ENCODE data around the gene BMF.

BMF gene

DNA sequence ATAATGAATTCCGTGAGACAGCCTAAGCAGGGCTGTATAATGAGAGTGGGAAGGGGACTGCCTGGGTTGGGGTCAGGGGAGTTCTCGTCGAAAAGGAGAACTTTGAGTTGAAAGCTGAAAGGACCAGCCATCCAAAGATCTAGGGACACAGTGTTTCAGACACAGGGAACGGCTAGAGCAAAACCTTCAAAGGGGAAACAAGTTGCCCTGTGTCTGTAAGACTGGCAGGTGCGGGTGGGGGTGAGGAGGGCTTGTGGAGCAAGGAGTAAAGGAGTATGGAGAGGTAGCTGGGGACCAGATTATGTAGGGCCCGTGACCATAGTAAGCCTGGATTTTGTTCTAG, 68.4 kb downstream of the BMF start:
- Histone ChIP-seq H3K4me2 (ENCODE audit: low read length, poor library complexity, severe bottlenecking) (no peak overlapping the region), H3K4me1 (ENCODE audit: control insufficient read depth, insufficient read depth, low read depth, low read length) (peaks cover 5% of the 10 kb centered on the region), H3K79me1 (replicated peaks; ENCODE audit: low read length, poor library complexity, severe bottlenecking) (peaks cover 5% of the 10 kb centered on the region), H3K9ac (ENCODE audit: low read length) (peak overlapping the region; percentile 55), H3K4me3 (ENCODE audit: insufficient read depth in 1 of 2, low read depth in 1 of 2, low read length in 2 of 2) (peak overlapping the region in 1 of 2 experiments; percentile 99), H3K23ac (ENCODE audit: low read length in 2 of 2) (peak overlapping the region in 1 of 2 experiments; percentile 67), H2BK5ac (ENCODE audit: low read depth, low read length, poor library complexity, severe bottlenecking) (no peak overlapping the region), H4K8ac (ENCODE audit: low read length) (no peak overlapping the region), H2AFZ (ENCODE audit: low read depth, low read length) (no peak overlapping the region), H3K18ac (ENCODE audit: low read depth in 1 of 2, low read length in 2 of 2) (no peak overlapping the region), H2BK12ac (ENCODE audit: low read length in 2 of 2) (no peak overlapping the region), H3K9me3 (ENCODE audit: control insufficient read depth, low read length) (no peaks in the 10 kb centered on the region), H2AK5ac (ENCODE audit: low read length, severe bottlenecking) (peak overlapping the region; percentile 50), H3K27me3 (ENCODE audit: control insufficient read depth in 1 of 2, insufficient read depth in 1 of 2, low read length in 2 of 2) (no peaks in the 10 kb centered on the region), H3K14ac (ENCODE audit: low read length in 2 of 2) (no peak overlapping the region), H3K36me3 (ENCODE audit: control insufficient read depth in 1 of 2, insufficient read depth in 2 of 2, low read depth in 1 of 2, low read length in 2 of 2) (peaks cover under 1 to 29% of the 10 kb centered on the region in 2 experiments), H2BK120ac (ENCODE audit: low read depth, low read length) (no peak overlapping the region), H4K91ac (ENCODE audit: low read length) (no peak overlapping the region), H2BK15ac (ENCODE audit: low read depth, poor library complexity, severe bottlenecking) (no peak overlapping the region), H3K27ac (ENCODE audit: low read length, poor library complexity, severe bottlenecking) (no peak overlapping the region), H3K4ac (ENCODE audit: low read depth in 1 of 2, low read length in 2 of 2) (no peak overlapping the region)
- 90% methylated on average over 5 of the region's 6 CpGs for WGBS
- no peak for DNase-seq

DNA sequence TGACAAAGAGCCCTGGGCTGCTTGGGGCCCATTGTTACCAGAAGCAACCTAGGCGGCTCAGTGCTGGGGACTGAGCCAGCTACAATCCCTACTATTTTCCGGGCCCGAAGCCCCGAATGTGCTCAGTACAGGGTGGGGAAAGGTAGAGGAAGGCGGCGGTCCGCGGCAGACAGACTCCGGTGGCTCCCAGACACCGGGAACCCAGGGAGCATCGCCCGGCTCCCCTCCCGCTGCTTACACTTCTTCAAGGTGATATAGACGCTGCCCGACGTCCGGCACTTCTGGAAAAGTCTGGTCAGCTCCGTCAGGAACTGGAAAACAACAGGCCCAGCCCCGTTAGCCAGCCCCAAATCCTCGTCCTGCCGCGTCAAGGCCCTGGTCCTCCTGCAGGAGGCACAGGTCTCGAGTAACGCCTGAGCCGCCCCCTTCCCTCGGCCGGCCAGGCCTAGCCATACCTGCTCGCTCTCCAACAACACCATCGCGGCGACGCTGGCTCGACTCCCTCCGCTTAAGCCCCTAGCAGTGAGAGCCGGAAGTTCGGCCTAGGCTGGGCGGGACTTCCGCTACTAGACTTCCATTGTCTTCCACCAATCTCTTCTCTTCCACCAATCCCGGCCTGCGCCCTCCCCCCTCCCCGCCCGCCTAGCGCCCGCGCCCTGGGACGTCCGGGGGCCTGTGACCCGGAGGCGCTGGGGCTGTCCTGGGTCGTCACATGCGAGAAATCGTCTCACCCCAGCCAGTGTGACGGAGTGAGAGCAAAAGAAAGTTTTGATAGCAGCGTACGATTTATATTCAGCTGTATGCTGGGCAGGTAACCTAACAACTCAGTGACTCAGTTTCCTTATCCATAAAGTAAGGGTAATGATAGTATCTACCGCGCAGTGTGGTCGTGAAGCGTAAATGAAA, 69.8 kb downstream of the BMF start, which contains the start of gene SRP14:
Gene SRP14, minus strand, starts transcription at position 544 of the 906 bp plus-strand sequence. Its CDS starts 65 bp downstream, at position 479.
- peak within 1 kb of the TSS; percentile 84 to 91 for H3K4ac ChIP-seq (ENCODE audit: low read depth in 1 of 2, low read length in 2 of 2)
- H2BK120ac ChIP-seq (ENCODE audit: low read depth, low read length): no peak within 1 kb of the TSS
- DNase-seq: peak; percentile 96
- peak within 1 kb of the TSS in 1 of 2 experiments; percentile 99 for H3K14ac ChIP-seq (ENCODE audit: low read length in 2 of 2)
- peak within 1 kb of the TSS; percentile 74 for H3K4me2 ChIP-seq (ENCODE audit: low read length, poor library complexity, severe bottlenecking)
- peak within 1 kb of the TSS; percentile 5 for H2BK15ac ChIP-seq (ENCODE audit: low read depth, poor library complexity, severe bottlenecking)
- H3K27ac ChIP-seq (ENCODE audit: low read length, poor library complexity, severe bottlenecking): peak within 1 kb of the TSS; percentile 89
- H2BK12ac ChIP-seq (ENCODE audit: low read length in 2 of 2): peak within 1 kb of the TSS; percentile 30 to 51
- H3K23ac ChIP-seq (ENCODE audit: low read length in 2 of 2): peak within 1 kb of the TSS in 1 of 2 experiments; percentile 16
- H2AFZ ChIP-seq (ENCODE audit: low read depth, low read length): peak within 1 kb of the TSS; percentile 88
- 2% methylated on average over 54 of the region's 59 CpGs for WGBS
- H3K36me3 ChIP-seq (ENCODE audit: control insufficient read depth in 1 of 2, insufficient read depth in 2 of 2, low read depth in 1 of 2, low read length in 2 of 2): peaks cover 3 to 42% of the 10 kb centered on the region in 2 experiments
- peaks cover 7% of the 10 kb centered on the region for H3K79me1 ChIP-seq (replicated peaks; ENCODE audit: low read length, poor library complexity, severe bottlenecking)
- no peaks in the 10 kb centered on the region for H3K27me3 ChIP-seq (ENCODE audit: control insufficient read depth in 1 of 2, insufficient read depth in 1 of 2, low read length in 2 of 2)
- H4K91ac ChIP-seq (ENCODE audit: low read length): peak within 1 kb of the TSS; percentile 97
- H2BK5ac ChIP-seq (ENCODE audit: low read depth, low read length, poor library complexity, severe bottlenecking): peak within 1 kb of the TSS; percentile 85
- H4K8ac ChIP-seq (ENCODE audit: low read length): peak within 1 kb of the TSS; percentile 97
- H3K4me3 ChIP-seq (ENCODE audit: insufficient read depth in 1 of 2, low read depth in 1 of 2, low read length in 2 of 2): peak within 1 kb of the TSS; percentile 97 to 99
- peak within 1 kb of the TSS; percentile 98 for H3K9ac ChIP-seq (ENCODE audit: low read length)
- peak within 1 kb of the TSS; percentile 99 to 100 for H3K18ac ChIP-seq (ENCODE audit: low read depth in 1 of 2, low read length in 2 of 2)
- H3K9me3 ChIP-seq (ENCODE audit: control insufficient read depth, low read length): no peaks in the 10 kb centered on the region
- H3K4me1 ChIP-seq (ENCODE audit: control insufficient read depth, insufficient read depth, low read depth, low read length): peaks cover 3% of the 10 kb centered on the region
- peak within 1 kb of the TSS; percentile 88 for H2AK5ac ChIP-seq (ENCODE audit: low read length, severe bottlenecking)

DNA sequence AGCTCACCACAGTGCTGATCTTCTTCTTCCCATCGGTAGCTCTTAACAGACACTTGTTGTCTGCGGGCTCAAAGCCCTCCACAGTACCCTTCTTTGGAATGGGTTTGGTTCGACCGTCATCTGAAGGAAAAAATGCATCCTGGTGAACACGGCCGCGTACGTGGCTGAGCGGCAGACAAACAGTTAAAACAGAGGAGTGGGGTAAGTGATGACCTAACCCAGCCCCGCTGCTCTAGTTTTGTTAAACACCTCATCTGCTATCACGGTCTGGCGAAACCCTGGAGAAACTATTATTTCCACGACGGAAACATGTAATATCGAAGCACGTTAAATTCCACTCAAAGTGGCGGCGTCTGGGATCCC, 70.4 kb downstream of the BMF start:
- Histone ChIP-seq H2AK5ac (ENCODE audit: low read length, severe bottlenecking) (peak overlapping the region; percentile 88), H3K18ac (ENCODE audit: low read depth in 1 of 2, low read length in 2 of 2) (peak overlapping the region; percentile 99 to 100), H3K4me2 (ENCODE audit: low read length, poor library complexity, severe bottlenecking) (peak overlapping the region; percentile 63), H3K27me3 (ENCODE audit: control insufficient read depth in 1 of 2, insufficient read depth in 1 of 2, low read length in 2 of 2) (no peaks in the 10 kb centered on the region), H3K4me3 (ENCODE audit: insufficient read depth in 1 of 2, low read depth in 1 of 2, low read length in 2 of 2) (peak overlapping the region; percentile 97 to 99), H3K36me3 (ENCODE audit: control insufficient read depth in 1 of 2, insufficient read depth in 2 of 2, low read depth in 1 of 2, low read length in 2 of 2) (peaks cover 6 to 47% of the 10 kb centered on the region in 2 experiments), H3K14ac (ENCODE audit: low read length in 2 of 2) (no peak overlapping the region), H3K9me3 (ENCODE audit: control insufficient read depth, low read length) (no peaks in the 10 kb centered on the region), H4K8ac (ENCODE audit: low read length) (peak overlapping the region; percentile 97), H2BK15ac (ENCODE audit: low read depth, poor library complexity, severe bottlenecking) (no peak overlapping the region), H2BK5ac (ENCODE audit: low read depth, low read length, poor library complexity, severe bottlenecking) (peak overlapping the region; percentile 85), H2BK12ac (ENCODE audit: low read length in 2 of 2) (no peak overlapping the region), H3K79me1 (replicated peaks; ENCODE audit: low read length, poor library complexity, severe bottlenecking) (peaks cover 7% of the 10 kb centered on the region), H3K9ac (ENCODE audit: low read length) (peak overlapping the region; percentile 98), H2BK120ac (ENCODE audit: low read depth, low read length) (no peak overlapping the region), H3K4ac (ENCODE audit: low read depth in 1 of 2, low read length in 2 of 2) (peak overlapping the region; percentile 84 to 85), H3K23ac (ENCODE audit: low read length in 2 of 2) (peak overlapping the region in 1 of 2 experiments; percentile 16), H3K27ac (ENCODE audit: low read length, poor library complexity, severe bottlenecking) (peak overlapping the region; percentile 89), H3K4me1 (ENCODE audit: control insufficient read depth, insufficient read depth, low read depth, low read length) (peaks cover 3% of the 10 kb centered on the region), H4K91ac (ENCODE audit: low read length) (peak overlapping the region; percentile 97), H2AFZ (ENCODE audit: low read depth, low read length) (no peak overlapping the region)
- peak; percentile 69 for DNase-seq
- 2% methylated on average over 18 of the region's 18 CpGs for WGBS
